NOMO-1 treated with DMSO at 0.1 percent for 48 hours (cell line): Measurements from ENCODE around the gene BANF1.
"Not testable (repeated sequence)": the region's sequence is repeated elsewhere in the genome, so short reads cannot be mapped to it uniquely, and the experiment has no call there.

Experiments used
- DNase-seq: peaks from one replicate; lab custom pipeline; 2025; ENCODE audit not compliant: unreplicated experiment; lab: John Stamatoyannopoulos, UW

Gene BANF1

GRCh38 chr11:66011239-66011784 is 9.0 kb downstream of the BANF1 start:
- DNase-seq = no peak

- no peak for DNase-seq
Observed at GRCh38 chr11:66011785-66012303, 9.5 kb downstream of the BANF1 start, which contains the start of gene CST6. CST6 (plus strand) TSS chr11:66012008; CDS start chr11:66012045, 37 bp downstream.

- no peak for DNase-seq
Observed at GRCh38 chr11:66012371-66012945, 10.2 kb downstream of the BANF1 start.

- DNase-seq = no peak
Observed at GRCh38 chr11:66012946-66013761, 10.9 kb downstream of the BANF1 start.

- DNase-seq = no peak
Observed at GRCh38 chr11:66013762-66014100, 11.4 kb downstream of the BANF1 start.

GRCh38 chr11:66014804-66015453 is 12.6 kb downstream of the BANF1 start:
- DNase-seq = no peak

GRCh38 chr11:66015454-66015881 is 13.2 kb downstream of the BANF1 start:
- DNase-seq = no peak

- DNase-seq = no peak
Observed at GRCh38 chr11:66015936-66016792, 13.9 kb downstream of the BANF1 start.

GRCh38 chr11:66016793-66017177 is 14.5 kb downstream of the BANF1 start:
- no peak for DNase-seq

- DNase-seq = no peak
Observed at GRCh38 chr11:66017321-66017720, 15.0 kb downstream of the BANF1 start.

- no peak for DNase-seq
Observed at GRCh38 chr11:66020212-66020611, 17.9 kb downstream of the BANF1 start.

GRCh38 chr11:66020618-66021357 is 18.5 kb downstream of the BANF1 start:
- peak; percentile 68 for DNase-seq

GRCh38 chr11:66022401-66023185 is 20.3 kb downstream of the BANF1 start:
- peak; percentile 44 for DNase-seq

GRCh38 chr11:66023186-66023440 is 20.8 kb downstream of the BANF1 start:
- not testable (repeated sequence) for DNase-seq

GRCh38 chr11:66026017-66026529 is 23.8 kb downstream of the BANF1 start, which contains the start of gene CATSPER1:
CATSPER1 (minus strand) TSS chr11:66026479; CDS start chr11:66026379, 100 bp downstream.
- no peak for DNase-seq

- DNase-seq = no peak
Observed at GRCh38 chr11:66032957-66033735, 30.8 kb downstream of the BANF1 start.

- no peak for DNase-seq
Observed at GRCh38 chr11:66035653-66036333, 33.5 kb downstream of the BANF1 start.

- no peak for DNase-seq
Observed at GRCh38 chr11:66036334-66036710, 34.0 kb downstream of the BANF1 start.
